Measurements from ENCODE around the gene ERO1B.
"Not testable (repeated sequence)": the region's sequence is repeated elsewhere in the genome, so short reads cannot be mapped to it uniquely, and the experiment has no call there.

Gene ERO1B

GRCh38 chr1:236209185-236209584 is 72.6 kb downstream of the ERO1B start:
- Mint-ChIP-seq H3K4me1 (ENCODE audit: low read depth) (no peaks in the 10 kb centered on the region), H3K9me3 (no peaks in the 10 kb centered on the region), H3K27me3 (ENCODE audit: low read depth) (no peaks in the 10 kb centered on the region), H3K36me3 (ENCODE audit: low read depth) (peaks cover 4% of the 10 kb centered on the region), H3K27ac (no peak overlapping the region), H3K4me3 (no peak overlapping the region)
- no peak for DNase-seq (ENCODE audit: low spot score)

GRCh38 chr1:236207569-236207968 is 74.2 kb downstream of the ERO1B start:
- H3K27ac Mint-ChIP-seq = no peak overlapping the region
- no peak overlapping the region for H3K4me3 Mint-ChIP-seq
- no peaks in the 10 kb centered on the region for H3K27me3 Mint-ChIP-seq (ENCODE audit: low read depth)
- peaks cover 5% of the 10 kb centered on the region for H3K9me3 Mint-ChIP-seq
- H3K36me3 Mint-ChIP-seq (ENCODE audit: low read depth) = peaks cover 8% of the 10 kb centered on the region
- H3K4me1 Mint-ChIP-seq (ENCODE audit: low read depth) = no peaks in the 10 kb centered on the region
- no peak for DNase-seq (ENCODE audit: low spot score)

GRCh38 chr1:236207121-236207520 is 74.6 kb downstream of the ERO1B start:
- Mint-ChIP-seq H3K4me1 (ENCODE audit: low read depth) (no peaks in the 10 kb centered on the region), H3K4me3 (no peak overlapping the region), H3K27me3 (ENCODE audit: low read depth) (no peaks in the 10 kb centered on the region), H3K27ac (no peak overlapping the region), H3K9me3 (peaks cover 7% of the 10 kb centered on the region), H3K36me3 (ENCODE audit: low read depth) (peaks cover 11% of the 10 kb centered on the region)
- no peak for DNase-seq (ENCODE audit: low spot score)

GRCh38 chr1:236206548-236206947 is 75.2 kb downstream of the ERO1B start:
- H3K4me3 Mint-ChIP-seq = no peak overlapping the region
- H3K4me1 Mint-ChIP-seq (ENCODE audit: low read depth) = no peaks in the 10 kb centered on the region
- no peak overlapping the region for H3K27ac Mint-ChIP-seq
- no peak for DNase-seq (ENCODE audit: low spot score)
- H3K36me3 Mint-ChIP-seq (ENCODE audit: low read depth) = peaks cover 15% of the 10 kb centered on the region
- peaks cover 12% of the 10 kb centered on the region for H3K9me3 Mint-ChIP-seq
- no peaks in the 10 kb centered on the region for H3K27me3 Mint-ChIP-seq (ENCODE audit: low read depth)

- DNase-seq (ENCODE audit: low spot score) = no peak
- Mint-ChIP-seq H3K27me3 (ENCODE audit: low read depth) (no peaks in the 10 kb centered on the region), H3K27ac (no peak overlapping the region), H3K9me3 (peaks cover 27% of the 10 kb centered on the region), H3K4me1 (ENCODE audit: low read depth) (no peaks in the 10 kb centered on the region), H3K36me3 (ENCODE audit: low read depth) (peaks cover 19% of the 10 kb centered on the region), H3K4me3 (no peak overlapping the region)
Measured at GRCh38 chr1:236204656-236205055, 77.1 kb downstream of the ERO1B start.

DNA sequence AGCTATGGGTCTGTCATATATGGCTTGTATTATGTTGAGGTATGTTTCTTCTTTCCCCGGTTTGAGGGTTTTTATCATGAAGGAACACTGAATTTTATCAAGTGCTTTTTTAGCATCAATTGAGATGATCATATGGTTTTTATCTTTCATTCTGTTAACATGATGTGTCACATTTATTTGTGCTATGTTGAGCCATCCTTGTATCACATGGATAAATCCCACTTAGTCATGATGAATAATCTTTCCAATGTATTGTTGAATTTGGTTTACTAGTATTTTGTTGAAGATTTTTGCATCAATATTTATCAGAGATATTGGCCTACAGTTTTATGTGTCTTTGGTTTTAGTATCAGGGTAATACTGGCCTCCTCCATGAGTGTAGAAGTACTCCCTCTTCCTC is 77.7 kb downstream of the ERO1B start:
- H3K4me1 Mint-ChIP-seq (ENCODE audit: low read depth) = no peaks in the 10 kb centered on the region
- no peak for DNase-seq (ENCODE audit: low spot score)
- H3K9me3 Mint-ChIP-seq = peaks cover 31% of the 10 kb centered on the region
- H3K4me3 Mint-ChIP-seq = no peak overlapping the region
- H3K27me3 Mint-ChIP-seq (ENCODE audit: low read depth) = no peaks in the 10 kb centered on the region
- H3K27ac Mint-ChIP-seq = no peak overlapping the region
- H3K36me3 Mint-ChIP-seq (ENCODE audit: low read depth) = peaks cover 19% of the 10 kb centered on the region

DNA sequence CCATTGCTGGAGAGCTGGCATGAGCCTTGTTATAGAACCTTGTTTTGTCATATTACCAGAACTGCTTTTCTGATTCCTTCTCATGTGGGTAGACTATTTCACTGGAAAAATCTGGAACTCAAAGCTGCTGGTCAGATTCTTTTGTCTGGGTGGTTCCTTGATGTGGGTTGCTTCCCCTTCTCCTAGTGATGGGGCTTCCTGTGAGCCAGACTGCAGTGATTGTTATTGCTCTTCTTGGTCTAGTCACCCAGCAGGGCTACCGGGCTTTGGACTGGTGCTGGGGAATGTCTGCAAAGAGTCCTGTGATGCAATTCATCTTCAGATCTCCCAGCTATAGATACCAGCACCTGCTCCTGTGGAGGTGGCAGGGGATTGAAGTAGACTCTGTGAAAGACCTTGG is 80.0 kb downstream of the ERO1B start:
- Mint-ChIP-seq H3K27ac (no peak overlapping the region), H3K4me1 (ENCODE audit: low read depth) (no peaks in the 10 kb centered on the region), H3K9me3 (peaks cover 37% of the 10 kb centered on the region), H3K4me3 (no peak overlapping the region), H3K36me3 (ENCODE audit: low read depth) (peaks cover 24% of the 10 kb centered on the region), H3K27me3 (ENCODE audit: low read depth) (no peaks in the 10 kb centered on the region)
- DNase-seq (ENCODE audit: low spot score) = no peak

- Mint-ChIP-seq H3K36me3 (ENCODE audit: low read depth) (peaks cover 24% of the 10 kb centered on the region), H3K4me1 (ENCODE audit: low read depth) (no peaks in the 10 kb centered on the region), H3K4me3 (no peak overlapping the region), H3K9me3 (peaks cover 37% of the 10 kb centered on the region), H3K27me3 (ENCODE audit: low read depth) (no peaks in the 10 kb centered on the region), H3K27ac (no peak overlapping the region)
- no peak for DNase-seq (ENCODE audit: low spot score)
Measured at GRCh38 chr1:236200925-236201324, 80.8 kb downstream of the ERO1B start.

DNA sequence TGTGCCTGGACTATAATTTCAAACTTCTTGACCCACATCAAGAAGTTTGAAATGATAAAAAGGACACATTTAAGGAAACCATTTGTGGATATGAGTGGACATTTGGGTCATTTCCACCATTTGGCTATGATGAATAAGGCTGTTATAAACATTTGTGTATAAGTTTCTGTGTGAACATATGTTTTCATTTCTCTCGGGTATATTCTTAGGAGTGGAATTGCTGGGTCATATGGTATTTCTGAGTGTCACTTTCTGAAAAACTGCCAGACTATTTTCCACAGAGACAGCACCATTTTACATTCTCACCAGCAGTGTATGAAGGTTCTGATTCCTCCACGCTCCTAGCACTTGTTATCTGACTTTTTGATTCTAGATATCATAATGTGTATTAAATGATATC is 88.6 kb downstream of the ERO1B start:
- Mint-ChIP-seq H3K36me3 (ENCODE audit: low read depth) (peaks cover 10% of the 10 kb centered on the region), H3K9me3 (peaks cover 6% of the 10 kb centered on the region), H3K4me1 (ENCODE audit: low read depth) (no peaks in the 10 kb centered on the region)

GRCh38 chr1:236188084-236188483 is 93.7 kb downstream of the ERO1B start:
- H3K9me3 Mint-ChIP-seq; H3K4me1 Mint-ChIP-seq (ENCODE audit: low read depth); H3K27me3 Mint-ChIP-seq (ENCODE audit: low read depth); H3K4me3 Mint-ChIP-seq; DNase-seq (ENCODE audit: low spot score); H3K27ac Mint-ChIP-seq: not testable (repeated sequence)
- H3K36me3 Mint-ChIP-seq (ENCODE audit: low read depth) = peaks cover 20% of the 10 kb centered on the region

More for the DNA sequence above, 88.6 kb downstream of the ERO1B start:
- H3K27ac Mint-ChIP-seq = no peak overlapping the region
- no peak overlapping the region for H3K4me3 Mint-ChIP-seq
- no peak for DNase-seq (ENCODE audit: low spot score)
- H3K27me3 Mint-ChIP-seq (ENCODE audit: low read depth) = no peaks in the 10 kb centered on the region

DNA sequence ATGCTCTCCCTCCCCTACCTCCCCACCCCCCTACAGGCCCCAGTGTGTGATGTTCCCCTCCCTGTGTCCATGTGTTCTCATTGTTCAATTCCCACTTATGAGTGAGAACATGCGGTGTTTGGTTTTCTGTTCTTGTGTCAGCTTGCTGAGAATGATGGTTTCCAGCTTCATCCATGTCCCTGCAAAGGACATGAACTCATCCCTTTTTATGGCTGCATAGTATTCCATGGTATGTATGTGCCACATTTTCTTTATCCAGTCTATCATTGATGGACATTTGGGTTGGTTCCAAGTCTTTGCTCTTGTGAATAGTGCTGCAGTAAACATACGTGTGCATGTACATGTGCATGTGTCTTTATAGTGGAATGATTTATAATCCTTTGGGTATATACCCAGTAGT is 95.3 kb downstream of the ERO1B start:
- not testable (repeated sequence) for H3K27me3 Mint-ChIP-seq (ENCODE audit: low read depth); H3K4me1 Mint-ChIP-seq (ENCODE audit: low read depth); H3K9me3 Mint-ChIP-seq; DNase-seq (ENCODE audit: low spot score); H3K4me3 Mint-ChIP-seq; H3K27ac Mint-ChIP-seq
- peaks cover 17% of the 10 kb centered on the region for H3K36me3 Mint-ChIP-seq (ENCODE audit: low read depth)

- no peak overlapping the region for H3K4me3 Mint-ChIP-seq
- H3K27me3 Mint-ChIP-seq (ENCODE audit: low read depth) = no peaks in the 10 kb centered on the region
- H3K36me3 Mint-ChIP-seq (ENCODE audit: low read depth) = peaks cover 16% of the 10 kb centered on the region
- no peaks in the 10 kb centered on the region for H3K9me3 Mint-ChIP-seq
- no peak overlapping the region for H3K27ac Mint-ChIP-seq
- DNase-seq (ENCODE audit: low spot score) = no peak
- no peaks in the 10 kb centered on the region for H3K4me1 Mint-ChIP-seq (ENCODE audit: low read depth)
Measured at GRCh38 chr1:236185687-236186086, 96.1 kb downstream of the ERO1B start.

DNA sequence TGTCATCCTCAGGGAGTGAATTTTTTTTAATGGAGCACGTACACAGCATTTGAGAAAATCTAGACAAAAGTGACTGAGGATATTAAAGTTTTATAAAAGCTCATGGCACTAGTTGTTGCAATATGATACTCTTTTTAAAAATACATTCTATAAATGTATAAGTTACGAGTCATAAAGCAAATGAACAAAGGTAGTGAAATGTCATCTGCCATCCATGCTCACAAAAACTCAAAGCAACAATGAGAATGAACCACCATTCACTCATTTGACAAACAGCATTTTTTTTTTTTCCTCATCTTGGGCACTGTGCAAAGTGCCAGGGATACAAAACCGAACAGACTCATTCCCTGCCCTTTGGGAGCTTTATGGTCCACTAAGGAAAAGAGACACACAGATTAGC is 100.7 kb downstream of the ERO1B start:
- DNase-seq (ENCODE audit: low spot score) = no peak
- H3K4me3 Mint-ChIP-seq = no peak overlapping the region
- no peak overlapping the region for H3K27ac Mint-ChIP-seq
- no peaks in the 10 kb centered on the region for H3K27me3 Mint-ChIP-seq (ENCODE audit: low read depth)
- H3K9me3 Mint-ChIP-seq = no peaks in the 10 kb centered on the region
- peaks cover 2% of the 10 kb centered on the region for H3K36me3 Mint-ChIP-seq (ENCODE audit: low read depth)
- no peaks in the 10 kb centered on the region for H3K4me1 Mint-ChIP-seq (ENCODE audit: low read depth)

DNA sequence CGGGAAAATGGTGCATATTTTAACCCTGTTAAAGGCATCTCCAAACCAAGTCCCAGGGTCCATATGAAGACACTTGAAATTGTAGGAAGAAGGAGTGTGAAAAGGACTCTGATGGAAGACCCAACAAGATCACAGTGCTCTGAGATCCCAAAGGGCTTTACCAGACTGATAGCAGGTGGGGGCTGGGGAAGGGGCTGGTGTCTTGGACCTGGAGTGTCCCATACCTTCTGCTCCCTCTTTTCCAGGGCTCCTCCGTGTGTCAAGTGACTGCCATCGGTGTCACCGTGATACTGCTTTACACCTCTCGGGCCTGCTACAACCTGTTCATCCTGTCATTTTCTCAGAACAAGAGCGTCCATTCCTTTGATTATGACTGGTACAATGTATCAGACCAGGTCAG is 102.1 kb downstream of the ERO1B start:
- no peak for DNase-seq (ENCODE audit: low spot score)
- Mint-ChIP-seq H3K36me3 (ENCODE audit: low read depth) (peaks cover 2% of the 10 kb centered on the region), H3K9me3 (no peaks in the 10 kb centered on the region), H3K27me3 (ENCODE audit: low read depth) (no peaks in the 10 kb centered on the region), H3K4me3 (no peak overlapping the region), H3K27ac (no peak overlapping the region), H3K4me1 (ENCODE audit: low read depth) (no peaks in the 10 kb centered on the region)
